ENCODE data around the gene IL11.
"Not testable (repeated sequence)": the region's sequence is repeated elsewhere in the genome, so short reads cannot be mapped to it uniquely, and the experiment has no call there.

Gene IL11

DNA sequence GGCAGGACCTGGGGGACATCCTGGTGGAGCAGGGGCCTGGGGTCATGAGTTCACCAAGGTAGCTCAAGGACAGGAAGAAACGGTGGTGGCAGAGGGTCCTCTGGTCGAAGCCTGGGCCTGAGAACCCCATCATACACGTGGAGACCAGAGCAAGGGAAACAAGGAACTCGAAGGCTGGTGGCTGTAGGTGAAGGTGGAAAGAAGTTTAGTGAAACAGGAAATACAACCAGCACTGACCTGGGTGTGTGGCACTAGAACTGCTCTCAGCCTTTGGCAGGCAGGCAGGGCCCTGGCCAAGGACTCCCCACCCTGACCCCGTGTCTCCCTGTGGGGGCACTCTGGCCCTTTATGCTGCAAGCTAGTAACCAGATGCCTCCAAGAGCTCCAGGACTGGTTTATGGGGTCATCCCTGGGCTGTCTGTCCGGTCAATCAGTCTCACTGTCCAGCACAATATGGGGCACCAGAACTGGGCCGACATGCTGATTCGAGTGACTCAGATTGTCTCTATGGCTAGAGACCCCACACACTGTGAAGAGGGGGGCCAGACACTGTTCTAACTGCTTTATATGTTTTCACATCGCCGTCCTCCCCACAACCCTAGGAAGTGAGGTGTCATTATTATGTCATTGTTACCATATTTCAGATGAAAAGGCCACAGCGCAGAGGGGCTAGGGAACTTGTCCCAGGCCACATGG lies 19.5 kb downstream of the IL11 start:
- DNase-seq (ENCODE audit: low spot score): no peak

DNA sequence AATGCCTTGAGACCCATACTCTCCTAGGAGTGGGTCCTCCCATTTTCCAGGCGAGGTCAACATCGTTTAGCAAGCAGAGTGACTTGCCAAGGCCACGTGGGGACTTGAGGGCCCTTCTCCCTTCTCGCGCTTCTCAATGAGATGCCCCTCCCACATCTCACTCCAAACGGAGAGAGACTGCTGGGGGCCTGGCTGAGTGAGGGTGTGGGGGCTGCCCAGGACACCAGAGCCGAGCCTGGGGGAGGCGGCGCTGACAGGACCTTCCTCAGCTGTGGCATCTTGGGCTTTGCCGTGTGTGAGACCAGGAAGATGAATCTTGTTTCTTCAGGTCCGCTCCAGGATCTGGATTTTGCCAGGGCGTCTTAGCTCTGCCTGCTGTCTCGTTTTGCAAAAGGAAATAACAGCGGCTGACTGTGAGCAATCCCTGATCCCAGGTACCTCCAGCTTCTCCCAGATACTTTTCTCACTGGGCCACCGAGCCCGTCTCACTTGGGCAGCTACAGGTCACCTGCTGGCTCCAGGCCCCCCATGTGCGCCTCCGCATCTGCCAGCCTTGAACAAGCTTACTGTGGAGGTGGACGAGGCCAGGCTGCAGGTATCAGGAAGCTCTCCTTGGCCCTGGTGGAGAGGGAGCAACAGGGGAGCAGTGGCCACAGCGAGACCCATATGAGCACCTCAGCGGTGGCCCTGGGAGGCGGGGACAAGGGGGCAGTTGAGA lies 21.8 kb downstream of the IL11 start:
- no peak for DNase-seq (ENCODE audit: low spot score)

DNA sequence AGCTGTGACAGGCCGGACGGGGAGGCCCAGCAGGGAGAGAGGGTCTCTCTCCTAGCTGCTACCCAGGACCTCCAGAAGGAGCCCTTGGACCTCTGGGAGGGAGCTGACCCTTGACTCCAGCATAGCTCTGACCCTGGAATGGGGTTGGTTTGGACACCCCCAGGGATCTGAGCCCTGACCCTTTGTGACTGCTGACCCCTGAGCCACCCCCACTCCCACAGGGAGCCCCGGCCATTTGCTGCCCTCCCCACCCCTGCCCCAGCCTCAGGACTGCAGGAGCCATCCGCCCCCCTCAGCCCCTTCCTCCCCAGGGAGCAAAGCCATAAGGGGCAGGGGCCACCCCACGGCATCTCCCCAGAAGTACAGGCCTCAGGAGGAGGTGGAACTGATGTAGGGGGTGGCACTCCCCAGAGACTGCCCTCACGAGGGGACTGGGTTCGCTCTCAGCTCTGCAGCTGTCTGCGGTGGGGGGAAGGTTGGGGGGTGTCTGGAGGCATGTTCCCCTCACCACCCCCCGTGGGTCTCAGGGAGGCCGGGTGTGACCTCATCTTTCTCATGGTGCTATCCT lies 22.7 kb downstream of the IL11 start:
- no peak for DNase-seq (ENCODE audit: low spot score)

DNA sequence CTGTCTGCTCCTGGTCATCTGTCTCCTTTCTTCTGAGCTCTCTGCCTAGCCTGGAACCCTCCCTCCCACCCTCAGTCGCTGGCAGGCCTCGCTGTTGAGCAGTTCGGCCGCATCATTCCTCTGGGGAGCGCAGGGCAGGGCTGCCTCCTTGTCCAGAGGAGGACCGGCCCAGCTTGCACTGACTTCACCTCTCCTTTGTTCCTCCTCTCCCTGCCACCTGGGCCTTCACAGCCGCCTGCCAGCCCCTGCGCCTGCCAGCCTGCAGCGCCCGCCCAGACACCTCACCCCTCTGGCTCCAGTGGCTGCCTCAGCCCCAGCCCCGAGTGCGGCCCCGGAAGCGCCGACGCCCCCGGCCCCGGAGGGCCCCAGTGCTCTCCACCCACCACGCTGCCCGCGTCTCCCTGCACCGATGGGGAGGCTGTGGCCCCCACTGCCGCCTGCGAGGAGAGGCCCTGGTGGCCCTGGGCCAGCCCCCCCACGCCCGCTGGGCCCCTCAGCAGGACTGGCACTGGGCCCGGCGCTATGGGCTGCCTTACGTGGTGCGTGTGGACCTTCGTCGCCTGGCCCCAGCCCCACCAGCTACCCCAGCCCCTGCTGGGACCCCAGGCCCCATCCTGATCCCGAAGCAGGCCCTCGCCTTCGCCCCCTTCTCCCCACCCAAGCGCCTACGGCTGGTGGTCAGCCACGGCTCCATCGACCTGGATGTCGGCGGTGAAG lies 23.4 kb downstream of the IL11 start:
- no peak for DNase-seq (ENCODE audit: low spot score)

DNA sequence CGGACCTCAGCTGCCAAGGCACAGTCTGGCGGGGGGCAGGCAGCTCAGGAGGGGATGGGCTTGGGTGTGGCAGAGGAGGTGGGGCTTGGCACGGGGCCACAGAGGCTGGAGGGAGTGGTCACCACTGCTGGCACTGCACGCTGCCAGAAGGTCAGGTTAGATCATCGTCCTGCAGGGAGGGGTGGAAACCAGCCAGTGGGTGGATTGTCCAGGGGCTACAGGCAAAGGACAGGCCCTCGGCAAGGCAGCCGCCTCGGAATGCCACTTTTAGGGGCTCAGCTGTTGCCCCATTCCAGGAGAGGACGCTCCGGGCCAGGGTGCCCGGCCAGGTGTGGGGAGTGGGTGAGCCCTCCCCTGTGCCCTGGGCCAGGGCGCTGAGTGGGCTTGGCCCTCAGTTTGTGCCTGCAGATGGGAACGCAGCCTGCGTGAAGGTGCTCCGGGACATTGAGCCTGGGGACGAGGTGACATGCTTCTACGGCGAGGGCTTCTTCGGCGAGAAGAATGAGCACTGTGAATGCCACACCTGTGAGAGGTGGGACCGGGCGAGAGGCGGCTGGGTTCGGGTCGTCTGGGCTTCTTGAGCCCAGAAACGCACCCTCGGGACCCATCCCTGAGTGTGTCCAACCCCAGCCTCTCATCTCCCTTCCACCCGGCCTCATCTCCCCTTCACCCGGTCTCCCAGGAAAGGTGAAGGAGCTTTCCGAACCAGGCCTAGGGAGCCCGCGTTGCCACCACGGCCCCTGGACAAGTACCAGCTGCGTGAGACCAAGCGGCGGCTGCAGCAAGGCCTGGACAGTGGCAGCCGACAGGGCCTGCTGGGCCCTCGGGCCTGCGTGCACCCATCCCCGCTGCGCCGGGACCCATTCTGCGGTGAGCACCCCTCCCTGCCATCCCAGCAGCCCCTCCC lies 24.2 kb downstream of the IL11 start:
- DNase-seq (ENCODE audit: low spot score): no peak

DNA sequence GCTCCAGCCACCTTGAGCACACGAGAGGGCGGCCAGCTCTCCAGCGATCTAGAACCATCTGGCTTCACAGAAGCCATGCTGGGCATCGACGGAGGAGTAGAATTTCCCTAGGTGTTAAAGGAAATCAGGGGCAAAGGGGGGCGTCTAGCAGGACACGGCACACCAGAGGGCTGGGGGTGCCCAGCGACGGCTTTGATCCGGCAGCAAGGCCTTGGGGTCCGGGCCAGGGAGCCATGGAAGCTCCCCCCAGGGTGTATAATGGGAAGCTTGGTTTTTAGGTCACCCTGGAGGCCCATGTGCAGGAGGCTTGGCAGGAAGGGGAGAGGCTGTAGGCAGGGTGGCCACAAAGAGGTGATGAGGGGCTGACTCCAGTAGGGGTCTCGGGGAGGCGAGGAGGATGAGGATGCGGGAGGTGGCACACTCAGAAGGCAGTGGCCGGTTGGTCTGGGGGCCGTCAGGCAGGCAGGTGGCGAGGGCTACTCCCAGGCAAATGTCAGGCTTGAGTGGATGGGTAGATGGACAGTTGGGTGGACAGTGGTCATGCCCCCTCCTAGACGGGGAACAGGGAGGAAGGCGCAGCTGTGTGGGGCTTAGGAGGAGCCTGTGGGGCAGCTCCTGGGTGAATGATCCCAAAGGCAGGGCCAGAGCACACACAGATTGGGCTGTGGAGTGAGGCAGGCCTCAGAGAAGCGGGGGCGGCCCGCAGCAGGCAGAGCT lies 25.0 kb downstream of the IL11 start:
- no peak for DNase-seq (ENCODE audit: low spot score)

DNA sequence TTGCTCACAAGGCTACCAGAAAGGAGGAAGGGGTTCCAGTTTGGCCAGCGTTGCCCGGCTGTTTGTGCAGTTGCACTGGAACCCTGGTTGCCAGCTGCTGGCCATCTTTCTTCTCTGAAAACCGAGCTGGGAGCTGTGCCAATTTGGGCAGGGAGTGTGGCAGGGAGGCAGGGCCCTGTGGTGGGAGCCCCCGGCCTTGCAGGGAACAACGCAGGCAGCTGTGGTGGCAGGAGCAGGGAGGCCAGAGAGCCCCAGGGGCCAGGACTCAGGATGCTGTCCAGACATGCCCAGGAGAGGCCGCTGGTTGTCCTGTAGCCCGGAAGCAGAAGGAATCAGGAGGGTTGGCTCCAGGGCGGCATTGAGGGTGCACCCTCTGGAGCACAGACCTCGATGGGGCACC lies 25.8 kb downstream of the IL11 start:
- no peak for DNase-seq (ENCODE audit: low spot score)

DNA sequence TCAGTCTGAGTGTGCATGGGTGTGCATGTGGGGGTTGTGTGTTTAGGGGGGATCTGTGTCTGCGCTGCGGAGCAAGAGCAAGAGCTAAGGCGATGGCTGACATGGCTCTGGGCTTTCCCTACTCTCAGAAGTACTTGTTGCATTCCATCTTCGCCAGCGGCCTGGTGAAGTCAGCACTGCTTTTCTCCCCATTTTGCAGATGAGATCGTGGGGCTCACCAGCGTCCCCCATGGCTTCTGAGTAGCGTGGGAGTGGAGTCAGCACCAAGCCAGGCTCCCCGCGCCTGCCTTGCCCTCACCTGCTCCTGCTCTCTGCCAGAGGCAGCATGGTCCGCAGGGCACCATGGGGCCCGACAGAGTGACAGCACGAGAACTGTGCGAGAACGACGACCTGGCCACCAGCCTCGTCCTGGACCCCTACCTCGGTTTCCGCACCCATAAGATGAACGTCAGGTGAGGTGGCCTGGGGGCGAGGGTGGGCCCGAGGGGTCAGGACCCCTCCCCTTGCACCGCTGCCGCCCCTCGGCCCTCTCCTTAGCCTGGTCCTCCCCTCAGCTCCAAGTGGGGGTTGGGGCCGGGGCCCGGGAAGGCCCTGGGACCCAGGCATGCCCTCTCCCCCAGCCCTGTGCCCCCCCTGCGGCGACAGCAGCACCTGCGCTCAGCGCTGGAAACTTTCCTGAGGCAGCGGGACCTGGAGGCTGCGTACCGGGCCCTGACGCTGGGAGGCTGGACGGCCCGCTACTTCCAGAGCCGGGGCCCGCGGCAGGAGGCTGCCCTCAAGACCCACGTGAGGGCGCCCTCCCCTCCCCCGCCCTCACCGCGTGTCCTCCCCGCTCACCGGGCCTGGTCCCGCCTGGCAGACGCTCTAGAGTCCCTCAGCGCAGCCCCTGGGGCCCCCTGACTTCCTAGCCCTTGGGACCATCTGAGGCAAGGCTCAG lies 28.4 kb downstream of the IL11 start:
- no peak for DNase-seq (ENCODE audit: low spot score)

DNA sequence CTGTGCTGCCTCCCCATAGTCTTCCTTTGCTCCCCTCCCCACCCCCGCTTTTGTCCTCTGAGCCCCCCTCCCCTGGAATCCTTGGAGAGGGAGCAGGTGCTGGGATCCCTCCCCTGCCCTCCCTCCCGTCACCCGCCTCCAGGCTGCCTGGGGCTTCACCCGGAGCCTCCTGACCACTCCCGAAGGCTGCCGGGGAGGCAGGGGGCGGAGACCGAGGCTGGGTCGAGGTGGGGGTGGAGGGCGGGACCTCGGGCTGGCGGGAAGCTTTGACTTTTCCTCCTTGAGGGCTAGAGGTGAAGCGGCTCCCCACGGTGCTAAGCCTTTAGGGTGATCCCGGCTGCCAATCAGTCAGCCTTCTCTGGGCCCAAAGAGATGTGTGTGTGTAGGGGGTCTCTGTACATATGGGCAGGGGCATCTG lies 29.1 kb downstream of the IL11 start:
- peak; percentile 38 for DNase-seq (ENCODE audit: low spot score)

DNA sequence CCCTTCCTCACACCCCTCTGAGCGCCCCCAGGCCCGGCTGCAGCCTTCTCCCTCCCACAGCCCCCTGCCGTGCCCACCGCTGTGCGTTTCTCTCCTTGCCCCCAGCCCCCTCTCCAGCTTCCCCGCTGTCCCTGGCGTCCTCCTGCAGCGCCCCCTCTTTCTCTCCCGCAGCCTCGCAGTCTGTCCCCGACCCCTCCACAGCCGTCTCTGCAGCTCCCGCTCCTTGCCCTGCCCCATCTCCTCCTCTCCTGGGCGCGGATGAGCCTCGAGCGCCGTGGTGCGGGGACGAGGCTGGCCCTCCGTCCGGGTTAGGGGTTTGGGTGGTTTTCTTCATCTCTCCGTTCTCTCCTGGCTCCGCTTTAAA lies 29.5 kb downstream of the IL11 start:
- no peak for DNase-seq (ENCODE audit: low spot score)

DNA sequence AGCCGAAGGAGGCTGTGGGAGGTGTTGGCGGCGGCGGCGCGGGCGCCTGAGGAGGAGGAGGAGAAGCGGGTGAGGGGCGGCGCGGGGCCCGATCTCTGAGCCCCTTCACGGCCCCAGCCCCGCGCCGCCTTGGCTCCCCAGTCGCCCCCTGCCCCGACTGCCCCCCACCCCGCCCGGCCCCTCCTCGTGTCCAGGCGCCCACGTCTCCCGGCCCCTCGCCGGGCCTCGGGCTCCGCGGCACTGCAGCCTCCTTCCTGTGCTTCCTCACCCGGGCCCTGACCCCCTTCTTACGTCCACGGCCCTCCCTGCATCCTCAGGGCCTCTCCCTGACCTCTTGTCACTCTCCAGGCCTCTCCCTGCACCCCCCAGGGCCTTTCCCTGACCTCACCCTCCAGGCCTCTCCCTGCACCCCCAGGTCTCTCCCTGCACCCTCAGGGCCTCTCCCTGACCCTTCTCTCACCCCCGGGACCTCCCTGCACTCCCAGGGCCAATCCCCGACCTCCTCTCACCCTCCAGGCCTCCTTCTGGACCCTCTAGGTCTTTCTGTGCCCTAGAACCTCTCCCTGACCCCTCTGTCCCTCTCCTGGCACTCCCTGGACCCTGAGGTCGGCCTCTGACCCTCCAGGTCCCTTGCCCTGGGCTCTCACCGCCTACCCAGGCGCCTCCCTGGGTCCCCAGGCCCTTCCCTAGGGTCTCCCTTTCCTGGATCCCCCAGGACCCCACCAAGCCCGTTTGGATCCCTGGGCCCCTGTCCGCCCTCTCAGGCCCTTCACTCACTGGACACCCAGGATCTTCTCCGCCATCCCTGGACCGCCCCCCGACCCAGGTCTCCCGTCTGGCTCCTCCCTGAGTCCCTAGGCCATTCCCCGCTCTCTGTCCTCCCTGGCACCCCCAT lies 30.1 kb downstream of the IL11 start:
- no peak for DNase-seq (ENCODE audit: low spot score)

DNA sequence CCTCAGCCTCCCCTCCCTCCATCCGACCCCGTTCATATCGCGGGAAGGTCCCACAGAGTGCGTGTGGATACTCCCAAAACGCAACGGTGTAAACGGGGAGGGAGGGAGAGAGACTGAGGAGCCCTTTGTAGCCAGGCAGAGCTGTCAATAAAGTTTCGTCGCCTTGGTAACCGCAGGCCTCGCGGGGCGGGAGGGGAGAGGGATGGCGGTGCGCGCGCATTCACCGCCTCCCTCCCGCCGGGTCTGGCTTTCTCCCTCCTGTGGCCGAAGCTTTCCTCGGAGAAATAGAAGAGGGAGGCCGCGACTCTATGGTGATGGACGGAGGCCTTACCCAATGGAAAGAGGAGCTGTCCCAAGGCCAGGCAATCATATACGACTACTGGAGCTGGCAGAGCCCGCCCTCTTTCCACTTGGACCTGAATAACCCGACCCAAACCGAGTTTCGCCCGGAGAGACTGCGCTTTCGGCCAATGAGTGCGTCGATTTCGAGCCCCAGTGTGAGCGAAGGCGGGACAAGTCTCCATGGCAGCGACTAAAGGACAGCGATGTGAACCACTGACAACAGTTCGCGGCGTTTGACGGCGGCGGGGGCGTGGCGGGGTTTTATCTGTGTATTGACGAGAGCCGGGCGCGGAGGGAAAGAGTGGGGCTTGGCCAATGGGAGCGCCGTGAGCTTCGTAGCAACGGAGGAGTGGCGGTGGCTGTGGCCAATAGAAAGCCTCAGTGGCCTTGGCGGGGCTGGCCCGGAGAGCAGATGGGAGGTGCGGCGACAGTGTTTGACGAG lies 31.0 kb downstream of the IL11 start, which contains the start of gene KMT5C:
KMT5C (plus strand) TSS at position 772 of the 784 bp plus-strand sequence. CDS start 2,061 bp downstream, outside the sequence.
- DNase-seq (ENCODE audit: low spot score): peak; percentile 100

DNA sequence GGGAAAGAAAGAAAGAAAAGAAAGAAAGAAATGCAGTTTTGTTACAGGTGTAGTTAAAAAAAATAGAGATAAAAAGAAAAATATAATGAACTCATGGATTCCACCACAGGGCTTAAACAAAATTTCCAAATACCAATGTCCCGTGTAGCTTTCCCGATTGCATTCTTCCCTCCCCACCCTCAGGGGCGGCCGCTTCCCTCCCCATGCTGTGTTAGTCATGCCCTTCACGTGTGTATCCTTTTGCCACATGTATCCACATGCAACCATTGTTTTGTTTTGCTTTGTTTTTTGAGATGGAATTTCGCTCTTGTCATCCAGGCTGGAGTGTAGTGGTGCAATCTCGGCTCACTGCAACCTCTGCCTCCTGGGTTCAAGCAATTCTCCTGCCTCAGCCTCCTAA lies 34.2 kb downstream of the IL11 start:
- no peak for DNase-seq (ENCODE audit: low spot score)

DNA sequence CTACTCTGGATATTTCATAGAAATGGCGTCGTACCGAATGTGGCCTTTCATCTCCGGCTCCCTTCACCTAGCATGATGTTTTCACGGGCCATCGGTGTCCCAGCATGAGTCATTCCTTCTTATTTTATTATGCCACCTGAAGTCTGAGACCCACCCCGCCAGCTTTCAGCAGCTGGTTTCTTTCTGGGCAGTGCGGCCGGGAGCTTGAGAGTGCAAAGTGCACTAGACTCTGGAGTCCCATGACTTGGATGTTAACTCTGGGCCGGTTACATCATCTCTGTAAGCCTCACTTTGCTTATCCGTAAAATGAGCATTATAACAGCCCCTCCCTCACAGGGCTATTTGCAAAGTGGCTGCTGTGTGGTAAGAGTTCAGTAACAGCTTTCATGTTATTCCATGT lies 36.4 kb downstream of the IL11 start:
- DNase-seq (ENCODE audit: low spot score): no peak

DNA sequence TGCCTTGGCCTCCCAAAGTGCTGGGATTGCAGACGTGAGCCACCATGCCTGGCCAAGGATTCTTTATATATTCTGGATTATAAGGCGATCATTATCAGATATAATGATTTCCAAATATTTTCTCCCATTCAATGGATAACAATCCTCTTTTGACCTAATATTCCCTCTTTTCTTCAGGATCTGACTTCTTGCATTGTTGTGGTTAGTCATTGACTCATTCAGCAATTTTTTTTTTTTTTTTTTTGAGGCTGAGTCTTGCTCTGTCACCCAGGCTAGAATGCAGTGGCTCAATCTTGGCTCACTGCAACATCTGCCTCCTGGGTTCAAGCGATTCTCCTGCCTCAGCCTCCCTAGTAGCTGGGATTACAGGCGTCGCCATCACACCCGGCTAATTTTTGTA lies 40.5 kb downstream of the IL11 start:
- DNase-seq (ENCODE audit: low spot score): not testable (repeated sequence)

DNA sequence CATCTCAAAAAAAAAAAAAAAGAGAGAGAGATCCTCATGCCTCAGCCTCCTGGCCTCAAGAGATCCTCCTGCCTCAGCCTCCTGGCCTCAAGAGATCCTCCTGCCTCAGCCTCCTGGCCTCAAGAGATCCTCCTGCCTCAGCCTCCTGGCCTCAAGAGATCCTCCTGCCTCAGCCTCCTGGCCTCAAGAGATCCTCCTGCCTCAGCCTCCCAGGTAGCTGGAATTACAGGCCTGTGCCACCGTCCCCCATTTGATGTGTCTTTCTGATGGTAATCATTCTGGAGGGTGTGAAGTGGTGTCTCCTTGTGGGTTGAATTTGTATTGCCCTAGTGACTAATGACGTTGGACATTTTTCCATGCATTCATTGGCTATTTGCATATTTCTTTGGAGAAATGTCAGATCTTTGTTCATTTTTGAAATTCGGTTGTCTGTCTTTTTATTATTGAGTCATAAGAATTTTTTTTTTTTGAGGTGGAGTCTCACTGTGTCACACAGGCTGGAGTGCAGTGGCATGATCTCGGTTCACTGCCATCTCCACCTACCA lies 41.4 kb downstream of the IL11 start:
- not testable (repeated sequence) for DNase-seq (ENCODE audit: low spot score)

DNA sequence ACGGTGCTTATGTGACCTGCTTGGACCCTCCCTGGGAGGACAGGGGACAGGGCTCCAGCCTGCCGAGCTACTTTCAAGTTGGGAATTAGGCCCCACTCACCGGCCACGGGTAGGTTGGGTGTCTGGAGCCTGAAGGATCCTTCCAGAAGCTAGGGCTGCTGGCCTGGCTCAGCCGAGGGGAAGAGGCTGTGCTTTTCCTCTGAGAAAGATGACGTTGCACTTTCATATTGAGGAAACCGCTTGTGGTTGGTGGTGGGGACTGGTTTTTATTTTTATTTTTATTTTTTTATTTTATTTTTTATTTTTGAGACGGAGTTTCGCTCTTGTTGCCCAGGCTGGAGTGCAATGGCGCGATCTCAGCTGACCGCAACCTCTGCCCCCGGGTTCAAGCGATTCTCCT lies 45.1 kb downstream of the IL11 start, which contains the start of gene TMEM150B:
TMEM150B (minus strand) TSS at position 170 of the 400 bp plus-strand sequence. CDS start 4,305 bp downstream, outside the sequence.
- DNase-seq (ENCODE audit: low spot score): no peak

DNA sequence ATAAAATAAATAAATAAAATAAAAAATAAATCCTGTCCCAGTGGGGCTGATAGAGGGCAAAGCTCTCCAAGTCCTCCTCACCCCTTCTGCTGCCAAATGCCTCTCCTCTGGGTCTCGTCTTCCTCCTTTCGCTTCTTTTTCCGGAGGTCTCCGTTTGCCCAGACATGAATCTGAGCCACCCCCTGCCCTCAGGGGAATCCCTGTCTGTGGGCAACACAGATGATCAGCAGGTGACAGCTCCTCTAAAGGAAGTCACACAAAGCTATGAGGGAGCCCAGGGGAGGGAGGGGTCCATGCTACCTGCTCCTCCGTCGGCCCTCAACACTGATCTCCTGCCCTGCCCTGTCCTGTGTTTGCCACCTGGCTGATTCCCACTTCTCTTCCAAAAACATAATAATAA lies 45.6 kb downstream of the IL11 start:
- DNase-seq (ENCODE audit: low spot score): no peak
